Activated CD8-positive, alpha-beta memory T cell treated with anti-CD3 and anti-CD28 coated beads, Interleukin-2, amount 50 U/mL, for 1 hour (primary cell): ENCODE results near the gene TTLL4.
"Not testable (repeated sequence)": the region's sequence is repeated elsewhere in the genome, so short reads cannot be mapped to it uniquely, and the experiment has no call there.

ENCODE experiments used
- DNase-seq: peaks from one replicate; pipeline ENCODE4 v3.0.0-alpha.2; 2020; ENCODE audit errors: extremely low read depth

Gene TTLL4, protein sequence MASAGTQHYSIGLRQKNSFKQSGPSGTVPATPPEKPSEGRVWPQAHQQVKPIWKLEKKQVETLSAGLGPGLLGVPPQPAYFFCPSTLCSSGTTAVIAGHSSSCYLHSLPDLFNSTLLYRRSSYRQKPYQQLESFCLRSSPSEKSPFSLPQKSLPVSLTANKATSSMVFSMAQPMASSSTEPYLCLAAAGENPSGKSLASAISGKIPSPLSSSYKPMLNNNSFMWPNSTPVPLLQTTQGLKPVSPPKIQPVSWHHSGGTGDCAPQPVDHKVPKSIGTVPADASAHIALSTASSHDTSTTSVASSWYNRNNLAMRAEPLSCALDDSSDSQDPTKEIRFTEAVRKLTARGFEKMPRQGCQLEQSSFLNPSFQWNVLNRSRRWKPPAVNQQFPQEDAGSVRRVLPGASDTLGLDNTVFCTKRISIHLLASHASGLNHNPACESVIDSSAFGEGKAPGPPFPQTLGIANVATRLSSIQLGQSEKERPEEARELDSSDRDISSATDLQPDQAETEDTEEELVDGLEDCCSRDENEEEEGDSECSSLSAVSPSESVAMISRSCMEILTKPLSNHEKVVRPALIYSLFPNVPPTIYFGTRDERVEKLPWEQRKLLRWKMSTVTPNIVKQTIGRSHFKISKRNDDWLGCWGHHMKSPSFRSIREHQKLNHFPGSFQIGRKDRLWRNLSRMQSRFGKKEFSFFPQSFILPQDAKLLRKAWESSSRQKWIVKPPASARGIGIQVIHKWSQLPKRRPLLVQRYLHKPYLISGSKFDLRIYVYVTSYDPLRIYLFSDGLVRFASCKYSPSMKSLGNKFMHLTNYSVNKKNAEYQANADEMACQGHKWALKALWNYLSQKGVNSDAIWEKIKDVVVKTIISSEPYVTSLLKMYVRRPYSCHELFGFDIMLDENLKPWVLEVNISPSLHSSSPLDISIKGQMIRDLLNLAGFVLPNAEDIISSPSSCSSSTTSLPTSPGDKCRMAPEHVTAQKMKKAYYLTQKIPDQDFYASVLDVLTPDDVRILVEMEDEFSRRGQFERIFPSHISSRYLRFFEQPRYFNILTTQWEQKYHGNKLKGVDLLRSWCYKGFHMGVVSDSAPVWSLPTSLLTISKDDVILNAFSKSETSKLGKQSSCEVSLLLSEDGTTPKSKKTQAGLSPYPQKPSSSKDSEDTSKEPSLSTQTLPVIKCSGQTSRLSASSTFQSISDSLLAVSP

DNA sequence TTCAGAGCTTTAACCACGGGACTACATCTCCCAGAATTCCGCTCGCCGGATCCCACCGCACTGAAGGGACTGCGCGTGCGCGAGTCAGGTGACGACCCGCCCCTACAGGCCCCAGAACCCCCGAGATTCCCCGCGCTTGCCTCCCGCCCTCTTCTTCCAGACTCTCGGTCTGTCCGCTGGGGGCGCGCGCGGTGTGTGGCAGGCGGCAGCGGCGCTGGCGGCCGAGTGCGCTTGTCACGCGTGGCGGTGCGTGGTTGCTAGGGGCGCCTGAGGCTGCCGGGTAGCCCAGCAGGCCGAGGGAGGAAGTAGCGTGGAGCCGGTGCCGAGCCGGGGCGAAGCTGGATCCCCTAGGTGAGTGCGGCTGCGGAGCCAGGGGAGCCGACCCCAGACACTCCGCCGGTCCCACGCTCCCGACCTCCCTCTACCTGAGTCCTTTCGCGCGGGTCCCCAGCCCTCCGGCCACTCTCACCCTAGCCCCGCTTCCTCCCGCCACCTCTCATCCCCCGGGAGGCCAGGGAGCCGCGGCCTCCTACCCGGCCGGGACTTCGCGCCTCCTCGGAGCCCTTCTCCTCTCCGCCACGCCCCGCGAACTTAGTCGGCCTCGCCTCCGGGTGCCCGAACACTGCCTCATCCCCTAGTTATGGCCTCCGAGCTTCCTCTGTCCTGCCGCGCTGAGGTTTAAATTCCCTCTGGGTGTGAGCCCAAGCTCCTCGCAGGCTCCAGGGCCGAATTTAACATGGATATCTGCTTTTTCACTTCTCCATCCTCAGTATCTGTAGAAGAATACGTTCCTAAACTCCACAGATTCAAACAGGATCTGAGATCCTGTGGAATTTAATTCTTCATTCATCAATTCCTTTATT lies at the start of gene TTLL4:
Gene TTLL4 (plus strand): TSS at position 149 of the 863 bp plus-strand sequence. CDS start 26,842 bp downstream, outside the sequence.
- peak; percentile 95 for DNase-seq

DNA sequence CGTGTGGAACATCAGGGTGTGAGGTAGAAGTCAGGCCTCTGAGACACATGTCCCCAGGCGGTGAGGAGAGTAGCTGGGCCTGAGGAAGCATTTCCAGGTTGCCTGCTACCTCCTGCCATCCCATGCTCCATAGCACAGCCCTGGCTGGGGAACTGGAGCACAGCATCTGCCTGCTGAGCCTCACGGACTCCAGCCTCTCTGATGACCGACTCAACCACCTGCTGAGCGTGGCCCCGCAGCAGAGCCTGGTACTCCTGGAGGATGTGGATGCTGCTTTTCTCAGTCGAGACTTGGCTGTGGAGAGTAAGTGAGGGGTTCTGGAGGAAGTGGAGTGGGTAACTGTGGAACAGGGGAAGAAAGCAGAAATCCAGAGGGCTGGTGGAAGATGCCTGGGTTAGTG lies 48.3 kb upstream of the TTLL4 start:
- DNase-seq: no peak

DNA sequence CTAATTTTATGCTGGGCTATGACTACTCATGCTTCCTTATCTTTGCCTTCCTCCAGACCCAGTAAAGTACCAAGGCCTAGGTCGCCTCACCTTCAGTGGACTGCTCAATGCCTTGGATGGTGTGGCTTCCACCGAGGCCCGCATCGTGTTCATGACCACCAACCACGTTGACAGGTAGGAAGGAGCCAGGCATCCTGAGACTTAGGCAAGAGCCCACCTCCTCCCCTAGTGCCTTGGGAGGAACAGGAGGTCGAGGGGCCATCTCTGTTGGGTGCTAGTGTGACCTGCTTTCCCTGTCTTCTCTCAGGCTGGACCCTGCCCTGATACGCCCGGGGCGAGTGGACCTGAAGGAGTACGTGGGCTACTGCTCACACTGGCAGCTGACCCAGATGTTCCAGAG lies 47.8 kb upstream of the TTLL4 start:
- DNase-seq: no peak

DNA sequence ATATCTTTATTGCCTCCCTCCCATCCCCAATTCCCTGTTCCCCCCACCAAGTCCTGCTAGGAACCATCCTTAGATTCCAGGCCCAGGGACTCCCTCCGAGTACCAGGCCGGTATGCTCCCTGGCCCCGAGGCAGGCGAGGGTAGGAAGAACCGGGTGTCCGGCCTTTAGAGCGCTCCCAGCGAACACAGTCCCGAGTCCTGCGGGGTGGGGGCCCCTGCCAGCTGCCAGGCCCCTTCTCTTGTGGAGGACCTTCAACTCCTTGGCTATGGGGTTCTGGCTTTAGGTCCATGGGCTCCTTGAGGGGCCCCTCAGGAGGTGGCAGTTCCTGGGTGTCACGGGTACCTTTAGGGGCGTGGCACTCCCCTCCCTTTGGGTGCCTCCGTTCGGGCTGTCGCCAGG lies 46.7 kb upstream of the TTLL4 start:
- no peak for DNase-seq

DNA sequence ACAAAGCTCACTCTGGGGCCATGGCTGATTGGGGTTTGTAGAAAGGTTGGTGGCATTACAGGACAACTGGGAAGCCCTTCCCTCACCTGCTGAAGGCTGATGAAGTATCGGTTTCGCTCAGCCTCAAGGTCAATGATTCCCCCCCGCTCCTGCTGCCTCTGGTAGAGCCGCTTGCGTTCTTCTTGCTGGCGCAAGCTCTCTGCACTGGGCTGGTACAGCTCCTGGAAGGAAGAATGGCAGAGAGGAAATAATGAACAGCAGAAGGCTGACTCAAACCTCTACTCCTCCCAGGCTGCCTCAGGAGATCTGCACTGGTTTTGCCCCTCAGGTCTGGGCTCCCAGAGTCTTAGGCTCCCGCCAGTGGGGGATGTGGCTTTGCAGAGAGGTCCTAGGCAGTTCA lies 46.0 kb upstream of the TTLL4 start:
- DNase-seq: no peak

DNA sequence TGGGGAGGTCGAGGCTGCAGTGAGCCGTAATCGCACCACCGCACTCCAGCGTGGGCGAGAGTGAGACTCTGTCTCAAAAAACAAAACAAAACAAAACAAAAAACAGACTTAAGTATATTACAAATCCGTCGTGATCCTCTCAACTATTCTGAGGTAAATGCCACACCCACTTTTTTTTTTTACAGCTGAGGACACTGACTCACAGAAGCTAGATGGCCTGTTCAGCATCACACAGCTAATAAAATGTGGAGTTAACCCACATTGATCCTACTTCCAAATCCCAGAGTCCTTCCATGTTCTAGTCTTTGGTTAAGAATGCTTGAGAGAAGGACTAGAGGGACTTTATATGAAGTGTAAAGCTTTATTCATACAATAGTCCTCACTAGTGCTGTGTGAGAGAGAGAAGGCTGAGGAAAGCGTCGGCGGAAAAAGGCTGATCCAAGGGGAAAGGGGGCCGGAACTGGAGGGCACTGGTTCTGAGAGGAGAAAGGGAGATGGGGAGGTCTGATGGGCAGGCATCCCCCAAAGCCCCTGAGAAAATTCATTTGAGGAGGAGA lies 39.5 kb upstream of the TTLL4 start:
- no peak for DNase-seq

DNA sequence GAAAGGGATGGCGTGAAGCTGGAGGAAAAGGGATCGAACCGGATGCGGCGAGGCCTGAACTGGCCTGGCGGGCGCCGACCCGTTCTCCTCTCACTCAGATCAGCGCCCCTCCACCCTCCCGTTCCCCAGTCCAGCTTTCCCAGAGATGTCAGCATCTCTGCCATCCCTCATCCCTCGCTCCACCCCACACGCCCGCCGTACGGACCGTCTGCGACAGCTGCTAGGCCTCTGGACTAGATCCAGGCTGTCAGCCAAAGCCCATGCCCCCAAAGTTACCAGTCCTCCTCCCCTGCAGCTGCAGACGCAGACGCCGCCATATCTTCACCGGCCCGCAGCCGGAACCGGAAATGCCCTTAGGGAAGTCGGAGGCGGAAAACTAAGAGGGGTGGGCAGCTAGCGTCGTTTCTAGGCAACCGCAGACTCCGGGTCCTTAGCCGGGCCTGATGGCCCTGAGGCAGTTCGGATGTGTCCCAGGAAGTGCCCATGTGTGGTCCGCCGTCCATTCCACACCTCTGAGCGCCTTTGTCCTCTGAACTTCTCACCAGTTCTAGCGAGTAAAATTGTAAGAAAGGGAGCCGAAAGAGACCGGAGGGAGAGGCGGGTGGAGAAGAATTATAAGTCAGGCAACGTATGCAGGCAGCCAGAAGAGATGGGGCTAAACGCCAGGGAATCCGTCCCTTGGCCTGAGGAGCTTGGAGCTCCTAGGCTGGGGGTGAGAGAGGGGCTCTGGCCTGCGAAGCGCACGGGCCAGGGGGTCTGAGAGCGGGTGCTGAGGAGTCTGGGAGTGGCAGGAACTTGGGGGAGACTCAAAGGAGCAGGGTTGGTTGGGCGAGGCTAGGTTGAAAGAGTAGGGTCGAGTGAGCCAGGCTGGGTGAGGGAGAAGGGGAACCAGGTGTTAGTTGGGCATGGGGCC lies 38.7 kb upstream of the TTLL4 start, which contains the start of the genes RNF25 and STK36:
Gene RNF25 (minus strand): TSS at position 349 of the 913 bp plus-strand sequence. CDS start 32 bp downstream, at position 317.
Gene STK36 (plus strand): TSS at position 433 of the 913 bp plus-strand sequence. CDS start 744 bp downstream, outside the sequence.
- peak; percentile 51 for DNase-seq

DNA sequence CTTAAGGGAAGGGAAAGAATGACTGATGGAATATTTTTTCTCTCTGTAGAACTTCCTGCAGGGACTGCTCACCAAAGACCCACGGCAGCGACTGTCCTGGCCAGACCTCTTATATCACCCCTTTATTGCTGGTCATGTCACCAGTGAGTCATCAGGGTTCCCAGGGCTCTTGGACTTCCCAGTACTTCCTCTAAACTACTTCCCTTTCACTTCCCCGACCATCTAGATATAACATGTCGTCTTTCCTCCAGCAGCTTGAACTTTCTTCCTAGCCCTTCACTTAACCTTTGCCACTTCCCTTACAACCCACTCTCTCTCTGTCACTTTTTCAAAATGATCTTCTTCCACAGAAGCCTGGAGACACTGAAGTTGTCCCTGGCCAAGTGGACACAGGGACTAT lies 31.5 kb upstream of the TTLL4 start:
- DNase-seq: no peak

DNA sequence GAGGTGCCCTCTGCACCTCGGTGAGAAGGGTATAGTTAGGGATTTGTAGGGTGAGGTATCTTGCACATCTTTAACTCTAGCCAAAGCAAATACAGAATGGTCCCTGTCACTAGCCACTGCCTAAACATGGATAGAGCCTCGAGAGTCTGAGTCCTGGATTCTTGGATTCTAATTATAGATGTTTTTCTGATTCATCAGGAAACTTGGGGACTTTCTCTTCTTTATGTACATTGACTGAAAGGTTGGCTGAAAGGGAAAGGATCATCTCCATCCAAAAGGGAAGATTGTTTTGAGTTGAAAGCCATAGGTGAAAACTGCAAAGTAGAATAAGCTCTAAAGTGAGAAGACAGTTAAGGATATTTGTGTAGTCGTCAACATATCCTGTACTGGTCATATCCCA lies 30.6 kb upstream of the TTLL4 start:
- no peak for DNase-seq

DNA sequence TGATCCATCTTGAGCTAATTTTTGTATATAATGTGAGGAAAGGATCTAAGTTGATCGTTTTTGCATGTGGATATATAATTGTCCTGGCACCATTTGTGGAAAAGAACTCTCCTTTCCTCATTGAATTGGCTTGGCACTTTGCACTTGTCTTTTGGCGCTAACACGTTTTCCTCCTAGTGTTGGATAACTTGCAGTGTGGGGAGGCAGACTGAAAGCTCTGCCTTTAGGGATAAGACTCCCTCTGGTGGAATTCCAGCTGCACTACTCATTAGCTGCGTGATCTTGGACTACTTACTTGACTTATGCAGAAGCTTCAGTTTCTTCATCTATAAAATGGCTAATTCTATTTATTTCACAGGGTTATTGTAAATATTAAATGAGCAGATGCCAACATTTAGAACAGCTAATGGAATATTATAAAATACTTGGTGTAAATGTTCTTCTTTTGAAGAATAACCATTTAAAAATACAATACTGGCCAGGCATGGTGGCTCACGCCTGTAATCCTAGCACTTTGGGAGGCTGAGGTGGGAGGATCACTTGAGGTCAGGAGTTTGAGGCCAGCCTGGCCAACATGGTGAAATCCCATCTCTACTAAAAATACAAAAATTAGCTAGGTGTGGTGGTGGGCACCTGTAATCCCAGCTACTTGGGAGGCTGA lies 23.1 kb upstream of the TTLL4 start:
- not testable (repeated sequence) for DNase-seq

DNA sequence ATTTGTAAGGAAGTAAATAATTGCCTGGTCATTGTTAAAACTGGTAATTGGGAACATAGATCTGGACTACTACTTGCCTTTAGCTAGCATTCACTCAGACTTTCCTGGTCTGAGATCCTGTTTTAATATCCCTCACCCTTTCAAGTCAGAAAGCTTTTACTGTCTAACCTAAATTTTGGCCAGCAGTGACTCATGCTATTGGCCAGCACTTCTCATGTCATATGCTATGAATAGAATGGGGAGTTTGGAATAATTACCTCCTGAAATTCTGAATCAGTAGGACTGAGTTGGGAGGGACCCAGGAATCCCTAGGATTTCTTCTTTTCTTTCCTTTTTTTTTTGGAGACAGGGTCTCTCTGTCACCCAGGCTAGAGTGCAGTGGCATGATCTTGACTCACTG lies 19.4 kb upstream of the TTLL4 start:
- no peak for DNase-seq

DNA sequence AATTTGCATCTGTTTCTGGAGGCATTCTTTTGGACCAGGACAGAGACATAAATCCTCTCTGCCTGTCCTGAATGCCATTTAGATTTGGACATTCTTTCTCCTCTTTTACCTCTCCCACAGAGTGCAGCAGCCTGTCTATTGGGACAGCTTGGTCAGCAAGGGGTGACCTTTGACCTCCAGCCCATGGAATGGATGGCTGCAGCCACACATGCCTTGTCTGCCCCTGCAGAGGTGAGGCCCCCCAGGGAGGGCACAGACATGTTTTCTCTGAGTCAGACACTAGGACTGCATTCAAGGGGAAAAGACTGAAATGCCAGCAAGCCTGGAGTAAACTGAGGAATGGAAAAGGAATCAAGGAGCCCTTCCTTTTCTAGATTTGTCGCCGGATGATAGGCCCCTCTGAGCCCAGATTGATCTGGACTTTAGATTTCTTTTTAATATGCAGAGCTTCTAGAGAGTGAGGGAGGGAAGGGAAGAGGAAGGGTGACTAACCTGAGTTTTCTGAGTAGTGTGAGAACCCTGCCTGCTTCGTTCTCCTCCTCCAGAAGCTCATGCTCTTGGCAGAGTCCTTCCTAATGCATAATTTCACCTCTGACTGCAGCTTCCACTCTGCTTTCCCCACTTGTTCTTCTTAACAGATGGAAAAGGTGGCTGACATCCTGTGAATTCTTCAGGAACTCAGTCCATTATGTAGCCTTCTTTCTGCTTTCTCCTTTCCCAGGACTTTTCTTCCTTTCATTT lies 16.1 kb upstream of the TTLL4 start:
- DNase-seq: no peak

DNA sequence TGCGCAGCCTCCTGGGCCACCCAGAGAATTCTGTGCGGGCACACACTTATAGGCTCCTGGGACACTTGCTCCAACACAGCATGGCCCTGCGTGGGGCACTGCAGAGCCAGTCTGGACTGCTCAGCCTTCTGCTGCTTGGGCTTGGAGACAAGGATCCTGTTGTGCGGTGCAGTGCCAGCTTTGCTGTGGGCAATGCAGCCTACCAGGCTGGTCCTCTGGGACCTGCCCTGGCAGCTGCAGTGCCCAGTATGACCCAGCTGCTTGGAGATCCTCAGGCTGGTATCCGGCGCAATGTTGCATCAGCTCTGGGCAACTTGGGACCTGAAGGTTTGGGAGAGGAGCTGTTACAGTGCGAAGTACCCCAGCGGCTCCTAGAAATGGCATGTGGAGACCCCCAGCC lies 11.8 kb upstream of the TTLL4 start:
- DNase-seq: no peak

DNA sequence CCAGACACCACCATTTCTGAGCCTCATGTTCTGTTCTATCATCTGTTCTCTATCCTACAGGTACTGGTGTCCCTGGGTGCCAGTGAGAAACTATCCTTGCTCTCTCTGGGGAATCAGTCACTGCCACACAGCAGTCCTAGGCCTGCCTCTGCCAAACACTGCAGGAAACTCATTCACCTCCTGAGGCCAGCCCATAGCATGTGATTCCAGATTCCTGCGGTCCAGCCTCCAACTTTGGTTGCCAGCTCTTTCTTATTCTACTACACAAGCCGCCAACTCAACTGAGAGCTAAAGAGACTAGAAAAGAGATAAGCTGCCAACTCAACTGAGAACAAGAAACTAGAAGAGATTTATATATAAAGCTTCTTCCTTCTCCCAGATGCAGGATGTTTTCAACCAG lies 8.8 kb upstream of the TTLL4 start:
- no peak for DNase-seq

DNA sequence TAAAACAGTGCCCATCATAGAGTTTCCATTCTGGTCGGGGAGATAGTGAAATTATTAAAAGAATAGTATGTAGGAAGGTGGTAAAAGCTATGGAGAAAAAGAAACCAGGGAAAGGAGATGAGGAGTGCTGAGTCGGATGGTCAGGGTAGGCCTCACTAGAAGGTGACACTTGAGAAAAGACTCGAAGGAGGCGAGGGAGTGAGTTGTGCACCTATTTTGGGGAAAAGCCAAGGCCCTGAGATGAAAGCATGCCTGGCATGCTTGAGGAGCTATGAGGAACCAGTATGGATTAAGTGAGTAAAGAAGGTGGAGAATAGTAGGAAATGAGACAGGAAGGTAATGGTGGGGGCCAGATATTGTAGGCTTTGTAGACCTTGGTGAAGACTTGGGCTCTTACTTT lies 7.3 kb upstream of the TTLL4 start:
- no peak for DNase-seq

DNA sequence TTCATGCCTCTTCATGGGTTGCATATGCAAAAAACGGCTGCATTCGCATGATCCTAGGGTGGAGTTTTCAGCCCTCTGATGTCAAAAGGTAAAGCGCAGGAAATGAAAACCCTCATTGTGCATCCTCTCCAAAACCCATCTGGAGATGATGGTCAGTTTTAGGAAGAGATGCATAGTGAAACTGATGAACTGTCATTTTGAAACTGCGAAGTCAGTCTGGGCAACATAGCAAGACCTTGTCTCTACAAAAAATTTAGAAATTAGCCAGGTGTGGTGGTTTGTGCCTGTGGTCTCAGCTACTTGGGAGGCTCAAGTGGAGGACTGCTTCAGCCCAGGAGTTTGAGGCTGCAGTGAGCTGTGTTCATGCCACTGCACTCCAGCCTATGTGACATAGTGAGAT lies 2.5 kb upstream of the TTLL4 start:
- no peak for DNase-seq

DNA sequence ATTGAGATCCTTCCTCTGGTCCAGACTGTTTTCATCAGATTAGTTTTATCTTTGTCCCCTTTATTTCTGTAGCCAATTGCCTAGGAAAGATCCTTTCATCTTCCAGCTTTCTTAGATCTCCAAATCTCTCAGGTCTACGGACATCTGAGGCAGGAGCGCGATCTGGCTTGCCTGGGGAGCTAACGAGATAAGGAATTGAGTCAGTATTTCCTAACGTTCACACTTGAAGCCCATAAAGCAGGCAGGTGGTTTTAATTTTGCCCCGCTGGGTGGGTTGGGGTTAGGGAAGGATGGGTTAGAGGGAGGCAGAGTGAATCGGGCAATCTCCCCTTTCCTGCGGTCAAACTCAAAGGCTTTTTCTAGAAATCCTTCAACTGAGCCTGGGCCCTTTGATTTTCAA lies 727 bp upstream of the TTLL4 start:
- DNase-seq: no peak

DNA sequence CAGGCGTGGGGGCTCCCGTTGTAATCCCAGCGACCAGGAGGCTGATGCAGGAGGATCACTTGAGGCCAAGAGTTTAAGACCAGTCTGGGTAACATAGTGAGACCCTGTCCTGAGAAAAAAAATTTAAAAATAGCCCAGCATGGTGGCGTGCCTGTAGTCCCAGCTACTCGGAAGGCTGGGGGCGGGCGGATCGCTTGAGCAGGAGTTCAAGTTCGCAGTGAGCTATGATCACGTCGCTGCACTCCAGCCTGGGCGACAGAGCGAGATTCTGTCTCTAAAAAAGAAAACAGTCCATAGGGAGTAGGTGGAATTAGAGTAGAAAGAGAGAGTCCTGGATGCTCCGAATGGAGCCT lies 325 bp upstream of the TTLL4 start:
- DNase-seq: no peak

DNA sequence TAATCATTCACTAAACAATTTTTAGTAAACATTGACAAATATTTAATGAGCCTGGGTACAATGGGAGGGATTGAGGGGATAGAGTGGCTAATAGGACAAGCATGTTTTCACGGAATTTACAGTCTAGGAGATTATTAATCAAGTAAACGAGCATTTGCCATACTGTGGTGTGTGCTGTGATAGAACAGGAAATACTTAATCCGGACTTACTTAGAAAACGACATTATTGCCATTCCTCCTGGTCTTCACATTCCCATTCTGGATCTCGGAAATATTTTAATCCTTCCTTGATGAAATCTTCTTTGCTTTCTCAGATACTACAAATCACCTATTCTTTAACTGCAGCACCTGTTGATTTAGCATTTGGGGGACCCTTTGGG lies 905 bp downstream of the TTLL4 start:
- DNase-seq: no peak
